Caco-2 (cell line): Measurements from ENCODE around the gene SPEG. TPM values are rescaled to one million over a fixed set of nuclear protein-coding genes. Genes with fewer than 3 reads are reported as not detected.

Source experiments
- BruUV-seq: library from RNA; stranded (reverse); fragments of 400-500 nt; replicated peaks from 2 replicates; lab custom pipeline; 2021; lab: Mats Ljungman, UMichigan
- CTCF ChIA-PET: fragments of 300-600 bp; sonication (Branson Sonifier 250); formaldehyde crosslinking; loops from one replicate; lab custom pipeline; 2022; ENCODE audit warnings: antibody characterized with exemption; lab: Charles Lee
- POLR2A ChIA-PET: fragments of 300-600 bp; sonication (Branson Sonifier 250); formaldehyde crosslinking; loops from one replicate; lab custom pipeline; 2022; ENCODE audit warnings: antibody characterized with exemption; lab: Charles Lee
- DNase-seq, 2 experiments: peaks; one replicate each; pipeline versions ENCODE4 v3.0.0 to v3.0.0-alpha.2; 2020 to 2022
- H3K27me3 ChIP-seq: replicated peaks from 2 replicates; pipeline ENCODE4 v1.6.0; 2011; ENCODE audit warnings: low read length; ENCODE audit not compliant: control insufficient read depth, insufficient read depth
- H3K36me3 ChIP-seq: 2 replicates; pipeline ENCODE4 v1.5.1; 2011; ENCODE audit warnings: low read length; ENCODE audit not compliant: control insufficient read depth, insufficient read depth
- H3K4me1 ChIP-seq: fragments of 250-450 bp; sonication (Bioruptor Pico); 2 replicates; pipeline ENCODE4 v1.5.1; 2020; ENCODE audit warnings: mild to moderate bottlenecking
- H3K4me3 ChIP-seq: 2 replicates; pipeline ENCODE4 v1.5.1; 2011; ENCODE audit warnings: low read depth, mild to moderate bottlenecking, control low read depth, low read length
- H3K9me3 ChIP-seq: fragments of 250-450 bp; sonication (Bioruptor Pico); 2 replicates; pipeline ENCODE4 v1.5.1; 2020; ENCODE audit warnings: mild to moderate bottlenecking, moderate library complexity
- H3K27ac Mint-ChIP-seq: one replicate; pipeline ENCODE4 v1.8.0; 2022; ENCODE audit warnings: mixed read lengths; ENCODE audit not compliant: unreplicated experiment
- H3K27me3 Mint-ChIP-seq: one replicate; pipeline ENCODE4 v1.8.0; 2022; ENCODE audit warnings: mixed read lengths; ENCODE audit not compliant: insufficient read depth, unreplicated experiment
- H3K36me3 Mint-ChIP-seq: one replicate; pipeline ENCODE4 v1.8.0; 2022; ENCODE audit warnings: mild to moderate bottlenecking, mixed read lengths; ENCODE audit not compliant: insufficient read depth, unreplicated experiment
- H3K4me1 Mint-ChIP-seq: one replicate; pipeline ENCODE4 v1.8.0; 2022; ENCODE audit warnings: low read depth, mixed read lengths; ENCODE audit not compliant: unreplicated experiment
- H3K4me3 Mint-ChIP-seq: one replicate; pipeline ENCODE4 v1.8.0; 2022; ENCODE audit warnings: mild to moderate bottlenecking, moderate library complexity, mixed read lengths; ENCODE audit not compliant: unreplicated experiment
- H3K9me3 Mint-ChIP-seq: one replicate; pipeline ENCODE4 v1.8.0; 2022; ENCODE audit warnings: mixed read lengths; ENCODE audit not compliant: unreplicated experiment
- intact Hi-C: fragments of 100-400 bp; cut with micrococcal nuclease; formaldehyde crosslinking; loops from one replicate; pipeline ENCODE4 v1.10.0; 2022; ENCODE audit not compliant: unreplicated experiment
- total RNA-seq: library from RNA; stranded (reverse); gene quantifications from 2 replicates; pipeline ENCODE4 v1.2.3, GENCODE V29; 2022
- TF ChIP-seq, protein P1 (sequence below), 2 experiments: fragments of 200-600 bp in 1 of 2; IDR thresholded peaks; 1 replicate in 1 of 2; 2 replicates in 1 of 2; pipeline versions ENCODE4 v1.5.1 to v1.8.0; 2011 to 2022; ENCODE audit warnings: antibody characterized with exemption in 1 of 2, control low read depth in 1 of 2, inconsistent platforms in 1 of 2, low read depth in 1 of 2, low read length in 1 of 2, mild to moderate bottlenecking in 1 of 2, moderate library complexity in 1 of 2; ENCODE audit not compliant: insufficient read depth in 1 of 2, severe bottlenecking in 1 of 2, unreplicated experiment in 1 of 2

The SPEG gene
- total RNA-seq, 1 experiment from 2014 or later: 18.6 TPM

DNA sequence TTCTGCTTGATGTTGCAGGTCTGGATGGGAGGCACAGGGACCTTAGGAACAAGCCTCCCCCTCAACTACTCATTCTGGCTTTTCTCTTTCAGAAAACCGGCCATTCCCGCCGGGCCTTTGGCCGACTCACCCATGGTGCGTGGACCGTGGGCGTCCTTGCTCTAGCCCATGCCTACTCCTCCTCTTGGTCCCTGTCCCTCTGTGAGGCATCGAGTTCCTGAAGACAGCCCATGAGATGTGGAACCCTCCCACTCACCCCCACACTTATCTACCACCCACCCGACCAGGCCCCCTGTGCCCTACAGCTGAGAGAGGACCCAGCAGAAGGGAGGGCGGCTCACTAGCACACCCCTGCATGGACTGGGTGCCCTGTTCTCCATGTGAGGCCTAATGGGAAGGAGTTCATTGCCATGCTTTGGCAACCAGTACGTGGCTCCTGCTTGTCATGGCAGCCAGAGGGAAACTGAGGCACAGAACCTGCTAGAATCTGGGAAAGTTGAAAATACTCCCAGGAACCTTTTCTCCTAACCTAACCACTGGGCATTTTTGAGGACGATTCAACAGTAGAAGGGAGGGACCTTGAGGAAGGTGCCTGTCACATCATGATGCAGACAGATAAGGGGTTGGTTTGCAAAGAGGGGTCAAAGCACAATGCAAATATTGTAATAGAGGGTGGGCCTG lies 8.5 kb downstream of the SPEG start:
- CTCF ChIA-PET: interaction anchor here (1.0 to 1.9 kb wide), 4 partner anchors 15 to 67 kb away, joined by 3 to 6 read pairs (median 5); partner anchors contain the start of gene GMPPA
- H3K27me3 ChIP-seq: no peaks in the 10 kb centered on the region
- H3K27ac Mint-ChIP-seq: no peak overlapping the region

DNA sequence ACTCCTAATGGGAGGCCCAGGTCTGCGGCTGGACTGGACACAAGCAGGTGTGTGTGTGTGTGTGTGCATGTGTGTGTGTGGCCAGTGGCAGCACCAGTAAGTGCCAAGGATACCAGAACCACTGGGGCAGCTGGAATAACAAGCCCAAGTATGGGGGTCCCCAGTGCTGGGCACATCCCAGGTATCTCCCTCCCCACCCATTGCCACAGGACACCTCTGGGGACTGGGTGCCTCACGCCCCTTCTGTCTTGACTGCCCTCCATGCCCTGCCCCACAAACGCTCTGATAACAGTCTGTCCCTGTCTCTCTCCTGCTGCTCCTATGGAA lies 9.0 kb downstream of the SPEG start:
- H3K4me1 ChIP-seq: peaks cover 10% of the 10 kb centered on the region
- no peaks in the 10 kb centered on the region for H3K27me3 ChIP-seq
- no peak overlapping the region for H3K4me3 ChIP-seq
- intact Hi-C loops: loop anchor here (5.0 kb wide), 1 partner anchor 56 kb away; the partner anchor contains the start of gene DNPEP
- DNase-seq: no peak
- no peaks in the 10 kb centered on the region for H3K4me1 Mint-ChIP-seq
- CTCF ChIA-PET: no interaction called here
- H3K9me3 ChIP-seq: no peaks in the 10 kb centered on the region
- no peaks in the 10 kb centered on the region for H3K36me3 ChIP-seq
- no peak overlapping the region for H3K4me3 Mint-ChIP-seq
- TF ChIP-seq, protein P1, sequence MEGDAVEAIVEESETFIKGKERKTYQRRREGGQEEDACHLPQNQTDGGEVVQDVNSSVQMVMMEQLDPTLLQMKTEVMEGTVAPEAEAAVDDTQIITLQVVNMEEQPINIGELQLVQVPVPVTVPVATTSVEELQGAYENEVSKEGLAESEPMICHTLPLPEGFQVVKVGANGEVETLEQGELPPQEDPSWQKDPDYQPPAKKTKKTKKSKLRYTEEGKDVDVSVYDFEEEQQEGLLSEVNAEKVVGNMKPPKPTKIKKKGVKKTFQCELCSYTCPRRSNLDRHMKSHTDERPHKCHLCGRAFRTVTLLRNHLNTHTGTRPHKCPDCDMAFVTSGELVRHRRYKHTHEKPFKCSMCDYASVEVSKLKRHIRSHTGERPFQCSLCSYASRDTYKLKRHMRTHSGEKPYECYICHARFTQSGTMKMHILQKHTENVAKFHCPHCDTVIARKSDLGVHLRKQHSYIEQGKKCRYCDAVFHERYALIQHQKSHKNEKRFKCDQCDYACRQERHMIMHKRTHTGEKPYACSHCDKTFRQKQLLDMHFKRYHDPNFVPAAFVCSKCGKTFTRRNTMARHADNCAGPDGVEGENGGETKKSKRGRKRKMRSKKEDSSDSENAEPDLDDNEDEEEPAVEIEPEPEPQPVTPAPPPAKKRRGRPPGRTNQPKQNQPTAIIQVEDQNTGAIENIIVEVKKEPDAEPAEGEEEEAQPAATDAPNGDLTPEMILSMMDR (IDR thresholded peaks at IDR 0.05; ENCODE audit: insufficient read depth in 1 of 2, low read depth in 1 of 2, low read length in 1 of 2, severe bottlenecking in 1 of 2, unreplicated experiment in 1 of 2): no peak
- H3K36me3 Mint-ChIP-seq: no peaks in the 10 kb centered on the region
- no peaks in the 10 kb centered on the region for H3K27me3 Mint-ChIP-seq
- H3K9me3 Mint-ChIP-seq: no peaks in the 10 kb centered on the region
- H3K27ac Mint-ChIP-seq: no peak overlapping the region
- POLR2A ChIA-PET: no interaction called here
- BruUV-seq: no TSS peak

More for the DNA sequence above, 8.5 kb downstream of the SPEG start:
- Histone ChIP-seq H3K36me3 (no peaks in the 10 kb centered on the region), H3K4me1 (peaks cover 10% of the 10 kb centered on the region), H3K4me3 (no peak overlapping the region), H3K9me3 (no peaks in the 10 kb centered on the region)
- H3K36me3 Mint-ChIP-seq: no peaks in the 10 kb centered on the region
- intact Hi-C loops: loop anchor here (5.0 kb wide), 1 partner anchor 56 kb away; the partner anchor contains the start of gene DNPEP
- TF ChIP-seq, protein P1 (IDR thresholded peaks at IDR 0.05; ENCODE audit: insufficient read depth in 1 of 2, low read depth in 1 of 2, low read length in 1 of 2, severe bottlenecking in 1 of 2, unreplicated experiment in 1 of 2): no peak
- H3K27me3 Mint-ChIP-seq: no peaks in the 10 kb centered on the region
- POLR2A ChIA-PET: no interaction called here
- H3K4me1 Mint-ChIP-seq: no peaks in the 10 kb centered on the region
- peak overlapping the region; percentile 86 for H3K4me3 Mint-ChIP-seq
- DNase-seq: no peak
- no TSS peak for BruUV-seq
- H3K9me3 Mint-ChIP-seq: no peaks in the 10 kb centered on the region

DNA sequence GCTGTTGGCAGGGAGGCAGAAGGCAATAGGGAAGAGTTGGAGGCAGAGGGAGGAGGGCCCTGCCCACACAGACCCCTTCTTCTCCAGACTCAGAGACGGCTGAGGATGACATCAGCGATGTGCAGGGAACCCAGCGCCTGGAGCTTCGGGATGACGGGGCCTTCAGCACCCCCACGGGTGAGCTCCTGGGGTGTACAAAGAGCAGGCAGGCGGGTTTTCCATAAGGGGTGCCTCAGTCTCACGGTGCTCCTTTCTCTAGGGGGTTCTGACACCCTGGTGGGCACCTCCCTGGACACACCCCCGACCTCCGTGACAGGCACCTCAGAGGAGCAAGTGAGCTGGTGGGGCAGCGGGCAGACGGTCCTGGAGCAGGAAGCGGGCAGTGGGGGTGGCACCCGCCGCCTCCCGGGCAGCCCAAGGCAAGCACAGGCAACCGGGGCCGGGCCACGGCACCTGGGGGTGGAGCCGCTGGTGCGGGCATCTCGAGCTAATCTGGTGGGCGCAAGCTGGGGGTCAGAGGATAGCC lies 10.0 kb downstream of the SPEG start:
- Mint-ChIP-seq H3K4me3 (no peak overlapping the region), H3K4me1 (no peaks in the 10 kb centered on the region), H3K27ac (no peak overlapping the region), H3K9me3 (no peaks in the 10 kb centered on the region), H3K36me3 (no peaks in the 10 kb centered on the region), H3K27me3 (no peaks in the 10 kb centered on the region)
- intact Hi-C loops: loop anchor here (5.0 kb wide), 1 partner anchor 57 kb away; the partner anchor contains the start of gene DNPEP
- Histone ChIP-seq H3K27me3 (no peaks in the 10 kb centered on the region), H3K36me3 (no peaks in the 10 kb centered on the region), H3K4me1 (peaks cover 10% of the 10 kb centered on the region), H3K4me3 (no peak overlapping the region), H3K9me3 (no peaks in the 10 kb centered on the region)
- TF ChIP-seq, protein P1 (IDR thresholded peaks at IDR 0.05; ENCODE audit: insufficient read depth in 1 of 2, low read depth in 1 of 2, low read length in 1 of 2, severe bottlenecking in 1 of 2, unreplicated experiment in 1 of 2): no peak
- DNase-seq: no peak
- ChIA-PET POLR2A (no interaction called here), CTCF (interaction anchor here (0.6 kb wide), 1 partner anchor 354 kb away, joined by 3 read pairs; no protein-coding TSS in a partner anchor)
- no TSS peak for BruUV-seq
